Testis (tissue), 2 donors: Measurements from ENCODE around the gene CLCN6.

Experiments
- POLR2A ChIP-seq: fragments of 450-650 bp; IDR thresholded peaks from one replicate; pipeline ENCODE4 v1.6.1; 2017; ENCODE audit warnings: antibody characterized with exemption, mild to moderate bottlenecking, moderate library complexity
- TF ChIP-seq, protein P1 (sequence below), 3 experiments: fragments of 450-650 bp in 2 of 3; fragments of 200-600 bp in 1 of 3; sonication (generic) in 1 of 3; IDR thresholded peaks; one replicate each; pipeline ENCODE4 v1.5.1; 2016 to 2019; ENCODE audit warnings: antibody characterized with exemption in 3 of 3, mild to moderate bottlenecking in 2 of 3, moderate library complexity in 1 of 3

DNA sequence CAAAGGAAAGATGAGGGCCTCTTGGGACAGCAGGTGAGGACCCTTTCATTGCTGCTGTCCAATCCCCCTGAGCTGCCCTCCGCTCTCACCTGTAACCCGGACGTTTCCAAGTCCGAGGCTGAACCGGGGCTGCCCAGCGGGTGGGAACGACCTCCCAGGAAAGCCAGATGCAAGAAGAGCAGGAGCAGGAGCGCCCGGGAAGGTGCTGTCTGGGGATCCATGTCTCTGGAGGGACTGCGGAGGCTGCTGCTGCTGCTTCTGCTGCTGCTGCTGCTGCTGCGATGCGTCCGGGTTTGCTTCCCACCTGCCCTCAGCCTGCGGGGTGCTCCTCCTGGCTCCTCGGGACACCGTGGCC is 52.6 kb downstream of the CLCN6 start, which contains the start of gene NPPB:
- TF ChIP-seq, protein P1, sequence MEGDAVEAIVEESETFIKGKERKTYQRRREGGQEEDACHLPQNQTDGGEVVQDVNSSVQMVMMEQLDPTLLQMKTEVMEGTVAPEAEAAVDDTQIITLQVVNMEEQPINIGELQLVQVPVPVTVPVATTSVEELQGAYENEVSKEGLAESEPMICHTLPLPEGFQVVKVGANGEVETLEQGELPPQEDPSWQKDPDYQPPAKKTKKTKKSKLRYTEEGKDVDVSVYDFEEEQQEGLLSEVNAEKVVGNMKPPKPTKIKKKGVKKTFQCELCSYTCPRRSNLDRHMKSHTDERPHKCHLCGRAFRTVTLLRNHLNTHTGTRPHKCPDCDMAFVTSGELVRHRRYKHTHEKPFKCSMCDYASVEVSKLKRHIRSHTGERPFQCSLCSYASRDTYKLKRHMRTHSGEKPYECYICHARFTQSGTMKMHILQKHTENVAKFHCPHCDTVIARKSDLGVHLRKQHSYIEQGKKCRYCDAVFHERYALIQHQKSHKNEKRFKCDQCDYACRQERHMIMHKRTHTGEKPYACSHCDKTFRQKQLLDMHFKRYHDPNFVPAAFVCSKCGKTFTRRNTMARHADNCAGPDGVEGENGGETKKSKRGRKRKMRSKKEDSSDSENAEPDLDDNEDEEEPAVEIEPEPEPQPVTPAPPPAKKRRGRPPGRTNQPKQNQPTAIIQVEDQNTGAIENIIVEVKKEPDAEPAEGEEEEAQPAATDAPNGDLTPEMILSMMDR (IDR thresholded peaks at IDR 0.05), result no peak
- no peak for TF ChIP-seq POLR2A
